A549 treated with RU486 at 1 μM for 4 hours (cell line): ENCODE results near the gene LDHD. TPM values are rescaled to one million over a fixed set of nuclear protein-coding genes. Genes with fewer than 3 reads are reported as not detected.

Experiments used
- total RNA-seq: library from RNA; stranded (reverse); fragments of 200-300 nt; extraction: Qiagen RNA extraction; gene quantifications from 5 replicates; pipeline ENCODE4 v1.2.3, GENCODE V29; 2022; ENCODE audit warnings: low read depth

LDHD gene
- total RNA-seq: 0.35 to 1.1 TPM (median 0.80 TPM) in 5 replicates

DNA sequence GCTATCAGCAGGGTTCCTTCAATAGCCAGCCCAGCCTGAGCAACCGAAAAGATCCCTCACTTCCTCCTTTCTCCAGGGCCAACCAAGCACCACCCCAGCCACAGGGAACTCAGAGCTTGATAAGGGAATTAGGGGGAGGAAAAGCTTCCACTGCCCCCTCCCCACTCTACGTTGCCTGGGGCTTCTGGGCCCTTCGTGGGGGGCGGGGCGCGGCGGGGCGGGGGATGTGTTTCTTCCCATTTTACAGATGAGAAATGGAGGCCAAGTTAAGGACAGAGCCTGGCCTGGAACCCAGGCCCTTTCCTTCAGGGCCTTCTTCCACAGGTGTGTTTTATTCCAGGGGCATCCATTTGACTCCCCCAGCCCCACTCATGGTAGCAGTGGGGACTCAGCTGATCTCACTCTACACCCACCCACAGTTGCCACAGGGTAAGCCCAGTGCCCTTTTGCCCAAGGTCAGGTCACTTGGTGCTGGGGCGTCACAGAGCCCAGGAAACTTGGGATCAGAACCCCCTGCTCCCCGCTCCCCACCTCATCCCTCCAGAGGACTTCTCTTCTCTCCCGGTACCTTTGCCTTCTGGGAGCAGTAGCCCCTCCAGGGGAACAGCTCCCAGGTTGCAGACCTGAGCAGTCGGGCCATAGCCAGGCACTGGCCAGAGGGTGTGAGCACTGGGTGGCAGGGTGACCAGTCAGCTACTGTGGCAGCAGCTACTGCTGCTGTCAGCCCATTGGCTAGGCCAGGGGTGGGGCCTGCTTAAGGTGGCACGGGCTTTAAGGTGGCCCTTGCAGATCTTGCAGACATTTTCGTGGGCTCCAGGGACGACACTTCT is at the start of gene LDHD:
Gene LDHD, minus strand, starts transcription at position 700 of the 830 bp plus-strand sequence. Its CDS starts 60 bp downstream, at position 640.

DNA sequence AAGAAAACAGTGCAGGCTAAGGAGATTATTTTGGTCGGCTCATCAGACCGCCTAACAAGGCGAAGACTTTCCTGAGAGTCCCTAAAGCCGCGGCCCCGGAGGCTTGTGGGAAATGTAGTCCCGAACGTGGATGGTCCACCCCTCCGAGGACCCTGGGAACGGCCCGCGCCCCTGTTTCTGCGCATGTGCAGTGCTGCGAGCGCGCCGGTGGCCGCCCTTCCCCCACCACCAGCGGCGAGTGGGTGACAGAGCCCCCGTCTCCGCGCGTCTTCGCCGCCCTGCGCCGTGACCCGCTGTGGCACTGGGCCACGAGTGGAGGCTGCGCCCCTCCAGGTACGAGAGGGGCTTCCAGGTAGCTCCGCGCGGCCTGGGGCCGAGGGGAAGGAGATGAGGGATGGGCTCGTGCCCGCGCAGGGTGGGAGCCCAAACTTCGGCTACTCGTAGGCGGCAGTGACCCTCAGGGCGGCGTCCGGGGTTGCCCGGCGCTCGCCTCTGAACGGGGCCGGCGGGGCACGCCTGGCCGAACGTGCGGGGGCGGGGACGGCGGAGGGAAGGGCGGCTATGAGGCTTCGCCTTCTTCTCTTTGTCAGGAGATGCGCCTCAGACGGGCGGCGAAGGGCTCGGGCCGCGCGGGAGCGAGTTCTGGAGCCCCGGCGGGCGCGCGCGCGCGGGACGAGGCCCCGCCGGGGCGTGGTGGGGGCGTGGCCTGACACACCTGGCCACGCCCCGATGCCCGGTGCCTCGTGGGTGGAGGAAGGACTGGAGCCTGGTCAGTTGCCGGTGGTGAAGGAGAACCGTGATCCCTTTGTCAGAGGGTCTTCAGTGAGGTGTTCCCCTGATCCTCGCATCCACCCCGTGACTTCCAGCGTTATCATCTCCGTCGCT is 32.0 kb upstream of the LDHD start, which contains the start of gene ZFP1:
Gene ZFP1, plus strand, starts transcription at position 214 of the 885 bp plus-strand sequence. CDS start 4,428 bp downstream, outside the sequence.

Other genes starting within 250 kb of the LDHD start
- gene WDR59, start 131.7 kb downstream of the LDHD start, total RNA-seq: 28.0 to 33.6 TPM (median 28.9 TPM) in 5 replicates
- gene ZNRF1, start 117.8 kb downstream of the LDHD start, total RNA-seq: 16.9 to 26.7 TPM (median 23.0 TPM) in 5 replicates
- gene ZFP1, start 31.7 kb upstream of the LDHD start, total RNA-seq: 10.0 to 12.7 TPM (median 11.4 TPM) in 5 replicates
- gene CTRB2, start 90.4 kb upstream of the LDHD start, total RNA-seq: not detected in 5 replicates
- not detected in 5 replicates for gene CTRB1, start 102.2 kb upstream of the LDHD start, total RNA-seq
- gene BCAR1, start 134.8 kb upstream of the LDHD start, total RNA-seq: 58.6 to 101 TPM (median 86.6 TPM) in 5 replicates